Measurements from ENCODE around the gene ATXN7.

ATXN7 gene, protein sequence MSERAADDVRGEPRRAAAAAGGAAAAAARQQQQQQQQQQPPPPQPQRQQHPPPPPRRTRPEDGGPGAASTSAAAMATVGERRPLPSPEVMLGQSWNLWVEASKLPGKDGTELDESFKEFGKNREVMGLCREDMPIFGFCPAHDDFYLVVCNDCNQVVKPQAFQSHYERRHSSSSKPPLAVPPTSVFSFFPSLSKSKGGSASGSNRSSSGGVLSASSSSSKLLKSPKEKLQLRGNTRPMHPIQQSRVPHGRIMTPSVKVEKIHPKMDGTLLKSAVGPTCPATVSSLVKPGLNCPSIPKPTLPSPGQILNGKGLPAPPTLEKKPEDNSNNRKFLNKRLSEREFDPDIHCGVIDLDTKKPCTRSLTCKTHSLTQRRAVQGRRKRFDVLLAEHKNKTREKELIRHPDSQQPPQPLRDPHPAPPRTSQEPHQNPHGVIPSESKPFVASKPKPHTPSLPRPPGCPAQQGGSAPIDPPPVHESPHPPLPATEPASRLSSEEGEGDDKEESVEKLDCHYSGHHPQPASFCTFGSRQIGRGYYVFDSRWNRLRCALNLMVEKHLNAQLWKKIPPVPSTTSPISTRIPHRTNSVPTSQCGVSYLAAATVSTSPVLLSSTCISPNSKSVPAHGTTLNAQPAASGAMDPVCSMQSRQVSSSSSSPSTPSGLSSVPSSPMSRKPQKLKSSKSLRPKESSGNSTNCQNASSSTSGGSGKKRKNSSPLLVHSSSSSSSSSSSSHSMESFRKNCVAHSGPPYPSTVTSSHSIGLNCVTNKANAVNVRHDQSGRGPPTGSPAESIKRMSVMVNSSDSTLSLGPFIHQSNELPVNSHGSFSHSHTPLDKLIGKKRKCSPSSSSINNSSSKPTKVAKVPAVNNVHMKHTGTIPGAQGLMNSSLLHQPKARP

DNA sequence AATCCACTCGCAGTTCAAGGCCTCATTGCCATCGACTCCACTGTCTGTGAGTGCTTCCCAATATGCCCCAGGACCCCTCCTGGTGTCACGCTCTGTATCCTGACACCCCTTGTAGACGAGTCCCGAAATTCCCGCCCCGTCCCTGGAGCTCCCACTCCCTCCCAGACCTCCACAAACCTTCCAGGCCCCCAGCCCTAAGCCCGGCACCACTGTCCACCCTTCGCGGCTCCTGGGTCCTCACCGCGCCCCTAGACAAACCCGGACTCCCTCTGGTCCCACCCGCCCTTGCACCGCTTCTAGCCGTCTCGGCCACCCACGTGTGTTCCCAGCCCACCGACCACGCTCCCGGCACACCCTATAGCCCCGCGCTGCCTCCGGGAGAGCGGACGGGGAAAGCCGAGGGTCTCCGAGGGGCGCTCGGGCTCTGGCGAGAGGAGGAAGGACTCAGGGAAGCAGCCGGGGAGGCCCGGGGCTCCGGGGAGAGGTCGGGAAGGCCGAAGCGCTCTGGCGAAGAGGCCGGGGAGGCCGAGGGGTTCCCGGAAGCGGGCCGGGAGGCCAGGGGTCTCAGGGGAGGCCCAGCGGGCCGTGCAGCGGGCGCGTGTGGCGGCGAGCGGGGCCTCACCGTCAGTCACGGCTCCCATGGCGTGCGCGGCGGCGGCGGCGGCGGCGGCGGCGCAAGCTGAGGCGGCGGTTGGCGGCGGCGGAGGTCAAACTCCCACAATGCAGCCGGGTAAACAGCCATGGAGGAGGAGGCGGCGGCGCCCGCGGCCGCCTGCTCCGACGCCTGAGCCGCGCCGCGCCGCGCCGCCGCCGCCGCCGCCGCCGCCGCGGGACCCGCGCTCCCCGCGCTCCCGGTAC lies at the start of gene ATXN7, which contains the start of gene THOC7:
ATXN7 (plus strand) TSS at position 718 of the 858 bp plus-strand sequence. CDS start 48,732 bp downstream, outside the sequence.
THOC7 (minus strand) TSS at position 656 of the 858 bp plus-strand sequence; CDS start at position 641, 15 bp downstream.
- DNase-seq = peak; percentile 69

GRCh38 chr3:63814237-63814636 lies 49.4 kb upstream of the ATXN7 start:
- peak; percentile 12 for DNase-seq

DNA sequence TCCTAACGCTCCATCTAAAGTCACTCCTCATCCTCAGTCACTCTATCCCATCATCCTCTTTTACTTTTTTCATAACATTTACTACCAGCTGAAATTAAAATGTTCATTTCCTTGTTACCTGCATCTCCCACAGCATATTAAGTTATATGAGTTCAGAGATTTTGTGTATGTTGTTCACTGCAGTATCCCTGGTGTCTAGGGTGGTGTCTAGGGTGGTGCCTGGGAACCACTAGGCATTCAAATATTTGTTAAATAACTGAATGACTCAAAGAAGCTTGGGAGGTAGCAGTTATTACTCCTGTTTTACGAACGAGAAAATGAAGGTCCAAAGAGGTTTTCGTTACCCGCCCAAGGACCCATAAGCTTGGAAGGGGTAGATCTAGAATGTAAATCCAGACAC lies 46.4 kb upstream of the ATXN7 start:
- no peak for DNase-seq

DNA sequence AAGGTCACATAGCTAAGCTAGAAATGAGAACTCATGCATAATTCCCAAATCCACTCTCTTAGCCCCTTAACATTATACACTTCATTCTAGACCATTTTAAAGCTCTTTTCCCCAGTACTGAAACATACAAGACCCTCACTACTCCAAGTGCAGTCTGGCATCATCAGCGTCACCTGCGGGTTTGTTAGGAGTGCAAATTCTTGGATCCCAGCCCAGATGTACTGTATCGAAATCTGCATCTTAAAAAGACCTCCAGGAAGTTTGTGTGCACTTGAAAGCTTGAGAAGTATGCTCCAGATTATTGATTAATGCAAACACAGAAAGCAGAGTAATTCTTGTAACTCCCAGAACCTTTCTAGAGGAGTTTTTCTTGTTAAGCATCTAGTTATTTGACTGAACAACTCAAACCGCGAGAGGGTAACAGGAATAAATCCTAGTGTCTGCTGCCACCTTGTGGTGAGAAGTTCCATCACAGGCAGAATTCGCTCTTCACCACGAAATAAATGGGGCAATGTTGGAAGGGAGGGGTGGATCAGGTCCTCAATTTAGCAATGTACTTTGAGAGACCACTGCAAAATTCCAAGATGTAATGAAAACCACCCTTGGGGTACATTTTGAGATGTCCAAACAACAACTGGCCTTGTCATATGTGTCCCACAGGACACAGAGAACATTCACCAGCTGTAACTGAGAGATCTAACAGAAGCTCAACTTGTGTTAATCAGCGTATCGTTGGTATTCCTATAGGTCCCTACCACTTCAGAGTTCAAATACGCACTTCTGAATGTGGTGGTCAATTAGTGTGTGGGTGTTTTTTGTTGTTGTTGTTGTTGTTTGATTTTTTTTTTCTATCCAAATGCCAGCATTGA lies 45.2 kb upstream of the ATXN7 start:
- DNase-seq = peak; percentile 58

GRCh38 chr3:63819151-63819398 lies 44.6 kb upstream of the ATXN7 start, which contains the start of gene C3orf49:
Gene C3orf49 (plus strand): TSS chr3:63819299. CDS start chr3:63819472, 173 bp downstream.
- no peak for DNase-seq

DNA sequence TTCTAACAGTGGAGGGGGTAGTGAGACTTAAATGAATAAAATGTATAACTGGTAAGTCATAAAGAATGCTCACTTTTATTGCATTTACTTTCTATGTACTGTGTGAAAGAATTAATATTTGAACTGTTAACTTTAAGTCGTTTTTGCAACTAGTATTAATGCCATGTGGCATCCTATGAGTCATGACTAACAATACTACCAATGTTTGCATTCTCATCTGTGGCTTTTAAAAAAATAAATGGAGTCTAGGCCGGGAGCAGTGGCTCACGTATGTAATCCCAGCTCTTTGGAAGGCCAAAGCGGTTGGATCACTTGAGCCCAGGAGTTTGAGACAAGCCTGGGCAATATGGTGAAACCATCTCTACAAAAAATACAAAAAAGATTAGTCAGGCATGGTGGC lies 39.4 kb upstream of the ATXN7 start:
- no peak for DNase-seq

DNA sequence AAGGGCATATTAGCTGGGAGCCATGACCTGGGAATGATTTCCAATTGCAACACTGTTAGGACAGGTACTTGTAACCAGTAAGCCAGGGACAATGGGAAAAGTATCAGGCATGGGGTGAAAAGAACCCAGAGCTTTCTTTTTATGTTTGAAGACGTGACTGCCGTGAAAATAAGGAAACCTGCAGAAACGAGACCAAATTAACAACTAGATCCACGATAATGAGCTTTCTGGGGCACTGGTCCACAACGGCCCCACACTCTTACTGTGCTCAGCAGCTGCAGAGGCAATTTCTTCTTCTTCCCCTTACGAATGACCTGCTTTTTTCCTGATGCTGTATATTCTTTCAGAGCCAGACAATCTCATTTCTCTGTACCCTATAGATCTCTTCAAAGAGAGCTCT lies 33.1 kb upstream of the ATXN7 start:
- no peak for DNase-seq

- no peak for DNase-seq
Measured at GRCh38 chr3:63832395-63832794, 31.3 kb upstream of the ATXN7 start.

DNA sequence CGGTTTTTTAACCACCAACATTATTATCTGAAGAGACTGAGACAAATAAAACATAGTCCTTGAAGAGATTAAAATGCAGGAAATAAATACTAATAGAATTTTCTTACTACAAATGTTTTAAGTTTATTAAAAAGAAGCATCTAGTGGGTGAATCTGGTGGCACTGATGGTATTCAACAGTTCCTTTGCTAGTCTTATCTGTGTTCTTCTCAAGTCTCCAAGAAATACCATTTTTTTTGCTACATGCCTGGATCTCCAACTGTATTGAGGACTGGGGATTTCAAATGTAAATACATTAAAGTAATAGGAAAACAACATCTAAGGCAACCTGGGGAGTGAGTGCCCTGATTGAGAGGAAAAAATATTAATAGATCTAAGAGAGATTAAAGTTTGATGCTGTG lies 22.0 kb upstream of the ATXN7 start:
- no peak for DNase-seq

- DNase-seq = no peak
Measured at GRCh38 chr3:63842127-63842526, 21.5 kb upstream of the ATXN7 start.

DNA sequence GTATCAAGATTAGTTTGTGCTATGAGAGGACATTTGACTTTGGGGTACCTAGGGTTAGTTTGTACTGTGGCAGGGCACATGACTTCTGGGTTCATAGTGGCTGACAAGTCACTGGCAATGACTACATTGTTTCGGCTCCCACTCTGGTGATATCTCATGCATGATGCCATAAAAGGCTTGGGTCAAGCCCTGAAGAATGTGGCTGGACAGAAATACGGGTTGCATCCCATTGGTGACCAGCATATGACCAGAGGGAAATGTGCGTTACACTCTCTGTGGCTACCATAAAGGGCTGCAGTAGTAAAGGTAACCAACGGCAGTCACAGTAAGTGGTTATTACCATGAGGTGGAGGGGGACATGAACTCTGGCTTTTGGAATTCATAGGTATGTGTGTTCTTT lies 18.5 kb upstream of the ATXN7 start:
- no peak for DNase-seq

- DNase-seq = no peak
Measured at GRCh38 chr3:63847718-63848450, 15.8 kb upstream of the ATXN7 start.

- DNase-seq = no peak
Measured at GRCh38 chr3:63849175-63849574, 14.5 kb upstream of the ATXN7 start.

- DNase-seq = no peak
Measured at GRCh38 chr3:63851287-63851686, 12.4 kb upstream of the ATXN7 start.

DNA sequence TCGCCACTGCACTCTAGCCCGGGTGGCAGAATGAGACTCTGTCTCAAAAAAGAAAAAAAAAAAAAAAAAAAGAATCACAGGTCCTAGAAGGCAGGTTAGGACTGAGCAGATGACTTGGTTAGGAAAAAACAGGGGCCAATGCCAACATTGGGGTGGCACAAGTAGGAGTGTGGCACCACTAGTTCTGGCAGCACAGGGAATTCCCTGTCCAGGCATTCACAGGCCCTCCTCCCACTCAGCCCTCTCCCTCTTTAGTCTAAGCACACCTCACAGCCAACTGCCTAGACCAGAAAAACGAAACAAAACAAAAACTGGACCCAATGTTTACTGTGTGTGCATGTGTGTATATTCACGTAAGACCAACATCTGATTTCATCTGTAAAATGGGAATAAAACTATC lies 10.6 kb upstream of the ATXN7 start:
- DNase-seq = no peak

DNA sequence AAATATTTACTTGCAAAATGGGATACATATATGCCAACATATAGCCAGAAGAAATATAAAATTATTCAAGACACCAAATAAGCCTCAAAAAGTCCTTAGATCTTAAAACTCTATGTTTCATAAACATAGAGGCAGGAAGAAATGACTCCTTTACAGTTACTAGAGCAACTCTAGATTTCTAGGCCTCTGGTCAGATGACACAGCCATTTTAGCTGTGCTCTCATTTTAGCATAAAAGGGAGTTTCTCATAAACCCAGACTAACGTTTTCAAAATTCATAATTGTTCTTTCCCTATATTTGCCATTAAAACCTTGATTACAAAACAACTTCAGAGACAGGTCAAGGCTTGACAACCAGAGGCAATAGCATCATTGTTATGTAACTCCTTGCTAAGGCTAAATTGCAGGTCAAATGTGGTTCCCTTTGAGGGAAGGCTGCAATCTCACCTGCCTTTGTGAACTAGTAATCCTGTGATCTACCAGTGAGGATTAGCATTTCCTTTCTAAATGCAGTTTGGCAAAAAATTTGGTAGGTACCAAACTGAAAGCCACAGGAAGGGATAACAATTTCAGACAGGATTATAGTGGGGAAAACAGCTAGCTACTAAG lies 8.2 kb upstream of the ATXN7 start:
- DNase-seq = peak; percentile 47

DNA sequence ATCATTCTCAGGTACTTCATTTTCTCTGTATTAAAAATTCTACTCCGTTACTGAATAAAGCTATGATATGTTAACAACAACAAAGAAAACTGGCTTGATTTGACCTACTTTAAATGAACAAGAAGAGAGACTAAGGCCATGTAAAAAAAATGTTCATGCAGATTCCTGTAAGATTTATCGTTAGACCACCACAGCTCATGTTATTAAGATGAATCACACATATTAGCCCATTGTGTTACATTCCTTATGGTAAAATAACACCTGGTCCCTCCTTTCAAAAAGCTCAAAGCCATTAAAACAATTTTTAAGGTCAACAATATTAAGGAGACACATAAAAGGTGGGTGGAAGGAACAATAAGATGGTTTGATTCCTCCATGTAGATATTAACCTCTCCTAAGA lies 6.4 kb upstream of the ATXN7 start:
- peak; percentile 10 for DNase-seq

DNA sequence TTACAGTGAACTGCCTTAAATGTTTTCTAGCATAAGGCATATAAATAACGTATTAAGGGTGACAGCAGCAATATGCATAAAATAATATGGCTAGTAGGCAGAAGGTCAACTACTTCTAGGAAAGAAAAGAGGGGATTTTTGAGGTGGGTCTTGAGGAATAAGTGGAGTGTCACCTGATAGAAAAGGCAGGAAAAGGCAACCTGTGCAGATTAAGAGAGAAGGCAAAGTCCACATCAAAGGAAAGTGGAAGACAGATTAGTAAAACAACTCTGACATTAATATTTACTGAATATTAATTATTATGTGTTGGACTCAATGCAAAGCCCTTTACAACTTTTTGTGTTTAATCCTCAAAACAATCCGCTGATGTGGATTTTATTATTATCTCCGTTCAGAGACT lies 2.9 kb upstream of the ATXN7 start:
- DNase-seq = no peak

GRCh38 chr3:63861306-63861705 lies 2.4 kb upstream of the ATXN7 start:
- DNase-seq = peak; percentile 4

DNA sequence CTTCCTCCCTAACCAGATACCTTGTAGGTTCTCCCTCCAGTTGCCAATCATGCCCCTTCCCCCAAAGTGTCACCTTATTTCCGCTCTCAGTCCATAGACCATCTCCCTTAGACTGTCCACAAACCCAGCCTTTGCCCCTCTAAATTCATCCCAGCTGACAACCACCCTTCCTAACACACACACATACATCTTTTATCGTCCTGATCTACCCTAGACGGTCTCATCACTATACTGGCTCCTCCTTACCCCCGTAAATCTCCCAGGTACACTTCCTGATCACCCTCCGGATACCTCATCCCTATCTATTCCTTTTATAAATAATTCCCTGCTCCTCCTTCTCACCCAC lies 890 bp upstream of the ATXN7 start:
- DNase-seq = no peak

Measured in NCI-H69 (cell line).